GF-D8 (cell line): ENCODE results near the gene ZSCAN25.
A peak's percentile ranks its signal among the peaks of the same experiment; 100 is the strongest.
"Not testable (repeated sequence)": the region's sequence is repeated elsewhere in the genome, so short reads cannot be mapped to it uniquely, and the experiment has no call there.

ENCODE experiments used
- DNase-seq: peaks from one replicate; lab custom pipeline; 2025; lab: John Stamatoyannopoulos, UW

The ZSCAN25 gene

DNA sequence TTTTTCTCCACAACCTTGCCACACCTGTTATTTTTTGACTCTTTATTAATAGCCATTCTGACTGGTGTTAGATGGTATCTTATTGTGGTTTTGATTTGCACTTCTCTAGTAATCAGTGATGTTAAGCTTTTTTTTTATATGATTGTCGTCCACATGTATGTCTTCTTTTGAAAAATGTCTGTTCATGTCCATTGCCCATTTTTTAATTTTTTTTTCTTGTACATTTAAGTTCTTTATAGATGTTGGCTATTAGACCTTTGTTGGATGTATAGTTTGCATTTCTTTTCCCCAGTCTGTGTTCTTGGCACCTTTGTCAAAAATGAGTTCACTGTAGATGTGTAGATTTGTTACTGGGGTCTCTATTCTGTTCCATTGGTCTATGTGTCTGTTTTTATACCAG is 28.8 kb downstream of the ZSCAN25 start:
- no peak for DNase-seq

DNA sequence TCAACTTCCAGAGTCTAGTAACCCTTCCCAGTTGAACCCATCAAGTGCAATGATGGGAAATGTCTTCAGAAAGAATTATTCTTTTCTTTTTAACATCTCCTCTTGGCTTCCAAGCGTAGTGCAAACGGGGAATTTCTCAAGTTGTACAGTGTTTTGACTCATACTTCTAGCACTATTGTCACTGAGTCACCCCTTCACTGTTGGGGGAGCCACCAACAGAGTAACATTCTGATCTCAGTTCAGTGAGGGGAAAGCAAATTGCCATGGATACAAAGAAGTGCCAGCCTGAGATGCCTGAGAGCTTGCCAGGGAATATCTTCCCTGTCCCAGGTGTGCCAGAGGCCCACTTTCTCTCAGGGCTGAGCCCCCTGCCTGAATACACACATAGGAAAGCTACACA is 32.1 kb downstream of the ZSCAN25 start:
- DNase-seq = no peak

DNA sequence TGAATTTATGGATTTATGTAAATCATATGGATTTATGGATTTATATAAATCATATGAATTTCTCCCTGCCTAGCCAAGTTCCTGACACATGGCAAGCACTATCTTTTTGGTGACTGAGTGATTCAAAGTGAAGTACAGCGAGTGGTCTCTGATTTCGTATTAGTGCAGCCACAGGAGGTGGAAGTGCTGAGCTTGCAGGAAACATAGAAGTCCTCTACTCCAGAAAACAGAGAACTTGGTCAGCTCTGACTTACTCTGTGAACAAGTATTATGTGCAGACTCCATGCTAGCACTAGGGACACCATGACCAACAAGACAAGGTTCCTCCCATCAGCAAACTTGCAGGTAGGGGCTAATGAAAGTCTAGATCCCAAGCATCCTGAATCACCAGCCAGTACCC is 34.5 kb downstream of the ZSCAN25 start:
- DNase-seq = no peak

DNA sequence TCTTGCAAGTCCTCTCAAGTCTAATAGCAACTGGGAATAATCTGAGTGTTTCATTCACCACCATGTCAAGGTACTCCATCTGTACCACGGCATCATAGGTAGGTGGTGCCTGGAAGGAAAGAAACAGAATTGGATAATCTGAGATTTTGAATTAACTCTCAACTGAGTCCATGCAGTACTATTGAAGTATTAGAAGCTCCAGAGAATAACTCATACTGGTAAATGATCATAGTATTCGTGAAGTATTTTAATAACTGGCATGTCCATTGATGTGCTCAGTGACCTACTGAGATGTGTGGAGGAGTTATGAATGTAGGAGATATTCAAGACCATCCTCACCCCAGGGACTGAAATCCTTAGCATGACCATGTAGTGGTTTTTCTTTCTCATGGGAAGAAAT is 35.9 kb downstream of the ZSCAN25 start:
- DNase-seq = no peak

DNA sequence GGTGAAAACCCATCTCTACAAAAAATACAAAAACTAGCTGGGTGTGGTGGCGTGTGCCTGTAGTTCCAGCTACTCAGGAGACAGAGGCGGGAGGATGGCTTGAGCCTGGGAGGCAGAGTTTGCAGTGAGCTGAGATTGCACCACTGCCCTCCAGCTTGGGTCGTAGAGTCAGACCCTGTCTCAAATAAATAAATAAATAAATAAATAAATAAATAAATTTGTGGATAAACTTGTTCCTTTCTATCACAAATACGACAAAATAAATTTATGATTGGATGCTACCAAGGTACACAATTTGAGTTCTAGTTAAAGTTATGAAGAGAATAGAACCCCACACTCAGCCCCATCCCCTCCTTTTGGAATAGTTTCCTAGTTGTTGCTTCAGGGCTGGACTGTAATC is 36.5 kb downstream of the ZSCAN25 start:
- DNase-seq = not testable (repeated sequence)

DNA sequence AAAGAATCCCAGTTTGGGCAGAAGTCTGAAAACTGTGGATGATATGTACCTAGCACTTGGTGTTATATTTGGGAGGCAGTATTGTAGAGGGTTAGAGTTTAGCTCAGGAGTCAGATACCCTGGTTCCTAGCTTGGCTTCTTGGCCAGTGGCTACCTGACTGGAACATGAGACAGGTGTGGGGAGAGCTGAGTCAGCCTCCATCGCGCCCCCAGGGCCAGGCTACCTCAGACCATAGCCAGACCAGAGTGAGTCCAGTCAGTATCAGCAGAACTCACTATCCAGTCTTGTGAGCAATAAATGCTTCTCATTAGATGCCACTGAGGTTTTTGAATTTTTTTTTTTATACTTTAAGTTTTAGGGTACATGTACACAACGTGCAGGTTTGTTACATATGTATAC is 37.0 kb downstream of the ZSCAN25 start:
- no peak for DNase-seq

DNA sequence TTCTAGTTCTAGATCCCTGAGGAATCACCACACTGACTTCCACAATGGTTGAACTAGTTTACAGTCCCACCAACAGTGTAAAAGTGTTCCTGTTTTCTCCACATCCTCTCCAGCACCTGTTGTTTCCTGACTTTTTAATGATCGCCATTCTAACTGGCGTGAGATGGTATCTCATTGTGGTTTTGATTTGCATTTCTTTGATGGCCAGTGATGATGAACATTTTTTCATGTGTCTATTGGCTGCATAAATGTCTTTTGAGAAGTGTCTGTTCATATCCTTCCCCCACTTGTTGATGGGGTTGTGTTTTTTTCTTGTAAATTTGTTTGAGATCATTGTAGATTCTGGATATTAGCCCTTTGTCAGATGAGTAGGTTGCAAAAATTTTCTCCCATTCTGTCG is 37.9 kb downstream of the ZSCAN25 start:
- not testable (repeated sequence) for DNase-seq

DNA sequence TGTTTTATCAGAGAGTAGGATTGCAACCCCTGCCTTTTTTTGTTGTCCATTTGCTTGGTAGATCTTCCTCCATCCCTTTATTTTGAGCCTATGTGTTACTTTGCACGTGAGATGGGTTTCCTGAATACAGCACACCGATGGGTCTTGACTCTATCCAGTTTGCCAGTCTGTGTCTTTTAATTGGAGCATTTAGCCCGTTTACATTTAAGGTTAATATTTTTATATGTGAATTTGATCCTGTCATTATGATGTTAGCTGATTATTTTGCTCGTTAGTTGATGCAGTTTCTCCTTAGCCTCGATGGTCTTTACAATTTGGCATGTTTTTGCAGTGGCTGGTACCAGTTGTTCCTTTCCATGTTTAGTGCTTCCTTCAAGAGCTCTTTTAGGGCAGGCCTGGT is 41.1 kb downstream of the ZSCAN25 start:
- DNase-seq = not testable (repeated sequence)

DNA sequence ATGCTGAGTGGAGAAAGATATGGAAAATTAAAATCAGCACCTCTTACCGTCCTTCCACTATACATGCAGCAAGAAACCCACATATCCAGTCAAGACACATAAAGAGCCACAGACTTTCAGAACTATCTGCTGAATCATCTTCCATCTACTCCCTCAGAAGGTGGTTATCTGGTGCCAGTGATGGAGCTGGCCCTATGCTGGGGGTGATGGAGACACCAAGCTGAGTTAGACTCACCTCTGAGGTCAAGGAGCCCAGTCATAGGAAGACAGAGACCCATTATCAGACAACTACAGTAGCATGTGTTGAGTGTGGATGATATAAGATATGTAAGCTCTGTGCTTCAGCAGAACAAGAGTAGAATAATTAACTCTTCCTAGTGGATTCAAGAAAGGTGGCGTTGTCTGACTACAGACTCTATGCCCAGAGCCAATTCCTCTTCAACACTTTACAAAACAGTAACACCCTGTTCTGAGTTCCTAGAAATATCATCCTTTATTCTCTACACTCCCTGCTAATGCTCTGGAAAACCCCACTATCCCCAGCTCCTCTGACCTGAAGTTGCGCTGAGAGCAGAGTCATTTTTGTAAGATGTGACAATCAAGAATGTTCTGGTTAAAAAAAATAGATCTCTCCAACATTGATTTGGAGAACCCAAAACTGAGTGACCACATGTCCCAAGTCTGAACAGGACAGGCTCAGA is 48.7 kb downstream of the ZSCAN25 start:
- no peak for DNase-seq

DNA sequence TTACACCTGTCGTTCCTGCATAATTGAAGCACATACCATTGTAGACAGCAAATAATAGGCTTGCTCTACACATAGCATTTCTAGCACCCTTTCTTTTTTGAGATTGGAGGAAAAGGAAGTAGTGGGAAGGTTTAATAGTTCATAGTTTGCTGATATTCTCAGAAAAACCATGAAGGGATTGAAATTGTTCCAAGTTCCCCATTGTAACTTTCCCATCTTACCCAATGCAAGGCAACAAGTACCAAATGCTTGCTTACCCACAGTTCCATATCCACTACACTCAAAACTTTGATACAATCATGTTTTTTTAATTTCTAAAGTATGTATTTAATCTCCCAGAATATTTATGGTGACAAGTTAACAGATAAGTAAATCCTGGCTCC is 49.3 kb downstream of the ZSCAN25 start:
- DNase-seq = peak; percentile 81

DNA sequence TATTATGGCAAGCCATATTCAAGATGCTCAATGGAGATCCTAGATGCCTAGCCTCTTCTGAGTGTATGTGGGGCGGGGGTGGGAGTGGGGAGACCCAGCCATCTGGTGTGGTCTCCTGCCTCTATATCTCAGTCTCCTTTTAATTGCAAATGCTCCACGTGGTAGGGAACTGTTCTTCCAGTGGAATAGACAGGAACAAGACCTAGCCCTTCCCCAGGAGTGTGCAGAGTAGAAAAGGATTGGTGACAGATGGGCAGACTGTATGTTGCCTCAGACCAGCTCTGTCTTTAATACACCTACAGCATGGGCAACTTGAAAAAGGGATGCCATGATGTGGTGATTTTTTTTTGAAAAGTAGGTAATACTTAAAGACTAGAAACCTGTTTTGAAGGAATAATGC is 50.4 kb downstream of the ZSCAN25 start:
- no peak for DNase-seq

DNA sequence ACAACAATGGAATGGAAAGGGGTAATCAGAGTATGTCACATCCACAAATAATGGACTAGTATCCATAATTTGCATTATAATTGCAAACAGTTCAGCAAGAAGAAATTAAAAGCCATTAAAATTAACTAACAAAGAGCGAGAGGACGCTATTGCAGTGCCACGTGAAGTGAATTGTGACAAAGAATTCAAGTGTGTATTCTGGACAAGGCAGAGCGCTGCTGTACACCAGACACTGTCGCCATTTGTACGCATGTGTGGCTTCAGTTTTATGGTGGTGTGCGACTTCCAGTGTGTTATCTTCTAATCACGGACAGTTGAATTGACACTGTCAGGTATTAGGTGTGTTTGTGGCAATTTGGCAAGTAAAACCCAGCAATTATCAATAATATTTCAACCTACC is 51.8 kb downstream of the ZSCAN25 start:
- DNase-seq = no peak

DNA sequence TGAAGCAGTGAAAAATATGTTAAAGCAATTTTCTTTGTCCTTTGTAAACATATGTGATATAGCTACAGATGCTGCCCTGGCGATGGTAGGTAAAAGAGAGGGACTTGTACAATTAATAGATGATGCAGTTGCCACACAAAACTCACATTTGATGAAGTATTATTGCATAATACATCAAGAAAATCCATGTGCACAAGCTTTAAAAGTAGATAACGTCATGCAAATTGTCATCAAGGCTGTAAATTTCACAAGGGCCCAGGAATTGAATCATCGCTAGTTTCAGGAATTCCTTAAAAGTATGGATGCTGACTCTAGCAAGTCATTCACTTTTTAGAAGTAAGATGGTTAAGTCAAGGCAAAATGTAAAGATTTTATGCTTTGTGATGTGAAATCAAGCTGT is 53.0 kb downstream of the ZSCAN25 start:
- no peak for DNase-seq

DNA sequence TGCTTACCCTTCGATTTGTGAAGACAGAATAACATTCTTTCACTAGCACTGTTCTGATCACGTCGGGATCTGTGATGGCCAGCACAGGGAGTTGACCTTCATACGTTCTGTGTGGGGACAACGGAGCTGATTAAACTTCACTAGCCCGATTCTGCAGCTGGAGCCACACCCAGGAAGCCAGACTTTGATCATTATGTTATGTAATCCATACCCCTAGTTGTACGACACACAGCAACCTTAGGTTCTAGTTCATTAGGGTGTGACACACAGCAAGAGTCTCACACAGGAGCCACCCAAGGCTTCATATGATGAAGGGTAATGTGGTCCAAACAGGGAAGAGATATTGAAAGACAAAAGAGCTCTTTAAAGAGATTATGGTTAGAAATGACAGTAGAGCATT is 55.8 kb downstream of the ZSCAN25 start:
- DNase-seq = no peak

DNA sequence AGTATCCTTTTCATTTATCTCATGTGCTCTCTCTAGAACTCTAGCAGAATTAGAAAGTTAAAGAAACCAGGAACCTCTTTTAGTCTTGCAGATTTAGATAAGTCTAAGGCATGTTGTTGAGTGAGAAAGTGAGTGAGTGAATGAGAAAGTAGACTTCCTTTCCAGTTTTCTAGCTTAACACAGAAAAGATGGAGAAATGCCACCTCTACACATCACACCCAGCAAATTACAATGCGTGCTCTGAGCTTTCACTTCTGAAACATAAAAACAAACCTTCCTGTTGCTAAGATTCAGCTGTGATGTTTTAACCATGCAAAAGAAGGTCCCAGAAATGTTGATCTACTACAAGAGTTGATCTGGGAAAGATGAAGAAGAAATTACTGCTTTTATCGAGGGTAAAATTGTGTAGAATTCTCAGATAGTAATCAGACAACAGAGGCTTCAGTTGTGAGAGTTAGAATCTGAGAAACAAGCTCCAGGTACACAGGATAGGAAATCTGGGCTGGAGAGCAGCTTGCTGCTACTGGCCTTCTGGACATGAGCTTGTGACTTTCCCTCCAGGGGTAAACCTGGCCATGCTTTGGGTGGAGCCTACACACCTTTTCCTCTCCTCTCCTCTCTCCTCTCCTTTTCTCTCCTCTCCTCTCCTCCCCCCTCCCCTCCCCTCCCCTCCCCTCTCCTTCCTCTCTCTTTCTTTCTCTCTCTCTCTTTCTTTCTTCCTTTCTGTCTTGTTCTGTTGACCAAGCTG is 58.4 kb downstream of the ZSCAN25 start:
- DNase-seq = no peak

DNA sequence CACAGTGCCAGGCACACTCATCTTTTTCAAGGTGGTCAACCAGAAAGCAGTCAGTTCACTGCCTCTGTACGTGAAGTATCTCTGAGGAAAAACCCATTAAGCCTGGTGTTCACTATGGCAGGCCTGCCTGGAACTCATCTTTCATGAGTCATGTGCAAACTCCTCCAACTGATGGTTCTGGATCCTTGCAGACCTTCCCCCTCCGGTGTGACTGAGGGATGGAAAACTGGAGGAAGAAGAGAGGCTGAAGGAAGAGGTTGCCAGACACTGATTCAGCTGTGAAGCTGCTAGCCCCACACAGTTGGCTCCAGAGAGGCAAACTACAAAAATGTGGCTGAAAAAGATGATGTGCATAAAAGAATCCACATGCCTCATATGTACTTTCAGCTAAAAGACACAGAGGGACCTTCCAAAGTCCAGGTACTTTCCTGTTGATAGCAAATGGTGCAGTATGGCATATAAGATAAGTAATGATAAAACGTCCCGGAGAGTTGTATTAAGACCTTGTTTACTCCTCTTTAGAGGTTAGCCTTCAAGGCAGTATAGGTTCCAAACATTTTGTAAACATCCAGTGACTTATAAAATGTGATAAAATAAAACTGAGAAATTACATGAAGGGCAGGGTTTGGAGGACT is 60.4 kb downstream of the ZSCAN25 start:
- no peak for DNase-seq

DNA sequence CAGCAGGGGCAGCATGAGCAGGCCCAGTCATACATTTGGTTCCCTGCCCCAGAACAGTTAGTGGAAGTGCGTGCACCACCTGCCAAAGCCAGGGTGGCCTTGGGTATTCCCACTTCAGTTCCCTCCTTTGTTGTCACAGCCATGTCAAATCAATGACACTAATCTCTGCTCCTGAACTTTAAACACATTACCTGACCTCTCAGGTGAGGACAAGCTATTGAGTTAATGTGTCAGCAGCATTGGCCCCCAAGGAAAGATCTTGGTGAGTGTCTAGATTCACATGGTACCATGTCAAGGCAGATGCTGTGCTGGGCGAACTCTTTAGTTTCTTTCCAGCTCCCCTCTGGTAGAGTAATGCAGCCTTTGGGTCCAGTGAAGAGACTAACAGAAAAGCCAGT is 60.9 kb downstream of the ZSCAN25 start:
- no peak for DNase-seq

DNA sequence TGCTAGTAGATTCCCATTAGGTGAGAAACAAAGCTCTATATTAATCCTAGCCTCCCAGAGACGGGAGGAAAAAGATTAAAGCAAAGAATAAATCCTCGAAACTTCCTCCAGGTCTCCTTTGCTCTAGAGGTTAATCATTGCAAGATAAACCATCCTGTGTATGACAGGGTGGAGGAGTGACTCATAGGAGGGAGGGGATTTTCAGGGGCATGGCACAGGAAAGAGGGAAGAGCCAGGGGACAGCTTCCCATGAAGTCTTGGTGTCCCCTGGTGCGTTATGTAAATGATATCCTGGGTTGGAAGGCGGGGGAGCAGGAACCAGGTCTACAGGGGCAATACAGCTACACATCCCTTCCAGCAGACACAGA is 62.3 kb downstream of the ZSCAN25 start:
- DNase-seq = no peak

DNA sequence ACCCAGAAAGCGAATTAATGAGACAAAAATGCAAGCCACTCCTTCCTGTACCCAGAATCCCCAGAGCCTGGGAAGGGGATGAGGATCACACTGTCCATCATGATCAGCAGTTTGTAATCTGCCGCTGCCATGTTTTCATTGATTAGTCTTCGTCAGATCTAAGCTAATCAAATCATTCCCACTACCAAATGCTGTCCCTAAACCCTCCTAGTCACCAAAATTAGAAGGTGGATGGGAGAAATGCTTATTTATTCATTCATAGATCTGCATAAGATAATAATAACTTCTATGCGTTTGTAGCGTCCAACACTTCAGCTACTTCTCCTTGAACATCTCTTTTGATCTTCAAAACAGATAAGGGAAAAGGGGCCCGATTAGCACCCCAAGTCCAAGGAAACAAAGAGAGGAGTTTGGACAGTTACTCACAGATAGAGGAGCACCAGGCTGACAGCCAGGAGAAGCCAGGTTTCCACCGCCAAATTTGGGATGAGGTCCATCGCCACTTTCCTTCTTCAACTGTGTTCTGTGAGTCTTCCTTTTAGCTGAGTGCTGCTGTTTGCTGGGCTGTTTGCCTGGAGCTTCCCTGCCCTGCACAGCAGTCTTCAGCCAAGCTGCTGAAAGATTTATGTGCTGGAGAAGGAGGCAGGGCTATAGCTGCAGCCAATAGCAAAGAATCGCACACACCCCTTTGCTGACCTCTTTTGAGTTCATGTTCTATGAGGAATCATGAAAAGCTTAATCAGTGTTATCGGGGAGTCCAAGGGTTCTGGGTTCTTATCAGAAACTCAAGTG is 62.9 kb downstream of the ZSCAN25 start, which contains the start of gene CYP3A5:
TSS of gene CYP3A5 (minus strand) at position 597 of the 792 bp plus-strand sequence. CDS start at position 497, 100 bp downstream.
- no peak for DNase-seq
